K562 (cell line): ENCODE results near the gene RAB31. TPM values are rescaled to one million over a fixed set of nuclear protein-coding genes. Genes with fewer than 3 reads are reported as not detected.

ENCODE experiments used
- CHD4 ChIP-seq: fragments of 200-600 bp; sonication (generic); IDR thresholded peaks from 3 replicates; pipeline ENCODE4 v1.6.1; 2012; ENCODE audit warnings: low read depth, mild to moderate bottlenecking, mixed read lengths, low read length, inconsistent platforms; ENCODE audit not compliant: insufficient read depth, insufficient replicate concordance, poor library complexity, severe bottlenecking
- MEF2D ChIP-seq: conservative IDR thresholded peaks from 2 replicates; pipeline ENCODE4 v1.6.1; 2016; ENCODE audit warnings: low read depth, missing genetic modification characterization, missing compliant biosample characterization
- MTF1 ChIP-seq: fragments of 250-450 bp; sonication (Bioruptor Pico); IDR thresholded peaks from 2 replicates; pipeline ENCODE4 v1.9.0; 2021; ENCODE audit warnings: moderate library complexity, mild to moderate bottlenecking, inconsistent platforms, borderline replicate concordance
- PHTF2 ChIP-seq: fragments of 250-450 bp; sonication (Bioruptor Pico); IDR thresholded peaks from 2 replicates; pipeline ENCODE4 v1.5.0; 2021; ENCODE audit warnings: mild to moderate bottlenecking
- PTTG1 ChIP-seq: fragments of 450-650 bp; IDR thresholded peaks from 2 replicates; pipeline ENCODE4 v1.6.1; 2016; ENCODE audit warnings: low read depth, mild to moderate bottlenecking, missing genetic modification characterization, missing compliant biosample characterization
- U2AF2 ChIP-seq: fragments of 200-400 bp; formaldehyde crosslinking; optimal IDR thresholded peaks from 2 replicates; pipeline ENCODE3; 2017; ENCODE audit warnings: low read depth, mild to moderate bottlenecking, low read length
- ZBTB17 ChIP-seq: fragments of 450-650 bp; formaldehyde crosslinking; IDR thresholded peaks from 2 replicates; pipeline ENCODE4 v1.4.0; 2020; ENCODE audit warnings: mild to moderate bottlenecking
- ZKSCAN1 ChIP-seq: fragments of 150-350 bp; IDR thresholded peaks from 2 replicates; pipeline ENCODE4 v1.6.1; 2016; ENCODE audit warnings: low read depth, low read length
- ZNF165 ChIP-seq: fragments of 250-450 bp; sonication (Bioruptor Pico); IDR thresholded peaks from 2 replicates; pipeline ENCODE4 v1.4.0; 2020; ENCODE audit warnings: borderline replicate concordance
- ZNF197 ChIP-seq: fragments of 200-800 bp; sonication (Bioruptor generic); IDR thresholded peaks from 2 replicates; pipeline ENCODE4 v1.6.1; 2016; ENCODE audit warnings: low read depth, missing genetic modification characterization, missing compliant biosample characterization
- ZNF212 ChIP-seq: fragments of 450-650 bp; formaldehyde crosslinking; IDR thresholded peaks from 2 replicates; pipeline ENCODE4 v1.4.0; 2020; ENCODE audit warnings: mild to moderate bottlenecking
- ZNF668 ChIP-seq: fragments of 250-450 bp; sonication (Bioruptor Pico); IDR thresholded peaks from 2 replicates; pipeline ENCODE4 v1.8.0; 2022; ENCODE audit warnings: mild to moderate bottlenecking, inconsistent platforms
- ZNF707 ChIP-seq: fragments of 250-450 bp; sonication (Bioruptor Pico); conservative IDR thresholded peaks from 2 replicates; pipeline ENCODE4 v1.8.0; 2022; ENCODE audit warnings: inconsistent platforms, mild to moderate bottlenecking, moderate library complexity
- ZSCAN32 ChIP-seq: fragments of 450-650 bp; formaldehyde crosslinking; IDR thresholded peaks from 2 replicates; pipeline ENCODE4 v1.4.0; 2020; ENCODE audit warnings: mild to moderate bottlenecking, moderate library complexity
- polyA plus RNA-seq, 8 experiments: library from polyadenylated mRNA; depleted of rRNA in 4 of 8; stranded (reverse) in 5 of 8; unstranded in 3 of 8; fragments of >200 nt; fragmentation: Nextera tagmentation in 2 of 8; fragmentation: Illumina TruSeq in 1 of 8; extraction: Ambion mirVana in 2 of 8; extraction: Trizol in 1 of 8; gene quantifications; 2 replicates each; pipeline versions ENCODE4 v1.2.1 to v1.2.3, GENCODE V29; 2011 to 2014; ENCODE audit warnings: inconsistent platforms in 1 of 8, missing spikeins in 1 of 8
- total RNA-seq, 7 experiments: library from RNA; depleted of rRNA in 6 of 7; stranded (reverse); fragments of >200 nt in 6 of 7; fragmentation: Illumina TruSeq in 2 of 7; extraction: Trizol in 2 of 7; gene quantifications; 2 replicates each; pipeline versions ENCODE4 v1.2.1 to v1.2.3, GENCODE V29; 2011 to 2021; ENCODE audit warnings: low replicate concordance in 1 of 7
- TF ChIP-seq, protein P1 (sequence below): fragments of 250-450 bp; sonication (Bioruptor Pico); IDR thresholded peaks from 2 replicates; pipeline ENCODE4 v1.8.0; 2022; ENCODE audit warnings: moderate library complexity, mild to moderate bottlenecking, inconsistent platforms
- TF ChIP-seq, protein P2 (sequence below): fragments of 250-450 bp; sonication (Bioruptor Pico); IDR thresholded peaks from 2 replicates; pipeline ENCODE4 v1.5.0; 2022; ENCODE audit warnings: mild to moderate bottlenecking
- TF ChIP-seq, protein P3 (sequence below), 2 experiments: fragments of 450-650 bp; IDR thresholded peaks; 2 replicates each; pipeline ENCODE4 v1.6.1; 2018; ENCODE audit warnings: mild to moderate bottlenecking in 2 of 2, low read depth in 1 of 2; ENCODE audit not compliant: partially characterized antibody in 2 of 2
- TF ChIP-seq, protein P4 (sequence below): conservative IDR thresholded peaks from 2 replicates; pipeline ENCODE4 v1.6.1; 2011; ENCODE audit warnings: low read depth, mild to moderate bottlenecking, low read length; ENCODE audit not compliant: control insufficient read depth

RAB31 gene
- total and polyA plus RNA-seq, 9 of the 15 experiments (the other 6 are each of a cell fraction or from before 2014, with no cell fraction given) = 20.7 to 70.4 (median 41.3) TPM

DNA sequence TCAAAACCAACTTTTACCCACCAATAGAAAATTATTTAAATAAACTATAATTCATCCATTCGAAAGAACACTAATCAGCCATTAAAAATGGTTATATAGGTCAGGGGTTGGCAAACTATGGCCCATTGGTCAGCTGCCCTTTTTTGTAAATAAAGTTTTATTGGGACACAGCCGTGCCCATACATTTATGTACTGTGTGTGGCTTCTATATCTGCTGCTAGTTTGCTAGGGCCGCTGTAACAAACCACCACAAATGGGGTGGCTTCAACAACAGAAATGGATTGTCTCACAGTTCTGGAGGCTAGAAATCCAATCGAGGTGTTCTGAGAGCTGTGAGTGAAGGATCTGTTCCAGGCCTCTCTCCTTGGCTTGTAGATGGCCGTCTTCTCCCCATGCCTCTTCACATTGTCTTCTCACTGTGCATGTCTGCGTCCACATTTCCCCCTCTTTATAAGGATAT is 170.7 kb downstream of the RAB31 start (continued):
- TF ChIP-seq, protein P1, sequence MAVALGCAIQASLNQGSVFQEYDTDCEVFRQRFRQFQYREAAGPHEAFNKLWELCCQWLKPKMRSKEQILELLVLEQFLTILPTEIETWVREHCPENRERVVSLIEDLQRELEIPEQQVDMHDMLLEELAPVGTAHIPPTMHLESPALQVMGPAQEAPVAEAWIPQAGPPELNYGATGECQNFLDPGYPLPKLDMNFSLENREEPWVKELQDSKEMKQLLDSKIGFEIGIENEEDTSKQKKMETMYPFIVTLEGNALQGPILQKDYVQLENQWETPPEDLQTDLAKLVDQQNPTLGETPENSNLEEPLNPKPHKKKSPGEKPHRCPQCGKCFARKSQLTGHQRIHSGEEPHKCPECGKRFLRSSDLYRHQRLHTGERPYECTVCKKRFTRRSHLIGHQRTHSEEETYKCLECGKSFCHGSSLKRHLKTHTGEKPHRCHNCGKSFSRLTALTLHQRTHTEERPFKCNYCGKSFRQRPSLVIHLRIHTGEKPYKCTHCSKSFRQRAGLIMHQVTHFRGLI (CRISPR knock-in tag) = peak; percentile 52; the same call in 1 of the 2 replicates
- TF ChIP-seq, protein P2, sequence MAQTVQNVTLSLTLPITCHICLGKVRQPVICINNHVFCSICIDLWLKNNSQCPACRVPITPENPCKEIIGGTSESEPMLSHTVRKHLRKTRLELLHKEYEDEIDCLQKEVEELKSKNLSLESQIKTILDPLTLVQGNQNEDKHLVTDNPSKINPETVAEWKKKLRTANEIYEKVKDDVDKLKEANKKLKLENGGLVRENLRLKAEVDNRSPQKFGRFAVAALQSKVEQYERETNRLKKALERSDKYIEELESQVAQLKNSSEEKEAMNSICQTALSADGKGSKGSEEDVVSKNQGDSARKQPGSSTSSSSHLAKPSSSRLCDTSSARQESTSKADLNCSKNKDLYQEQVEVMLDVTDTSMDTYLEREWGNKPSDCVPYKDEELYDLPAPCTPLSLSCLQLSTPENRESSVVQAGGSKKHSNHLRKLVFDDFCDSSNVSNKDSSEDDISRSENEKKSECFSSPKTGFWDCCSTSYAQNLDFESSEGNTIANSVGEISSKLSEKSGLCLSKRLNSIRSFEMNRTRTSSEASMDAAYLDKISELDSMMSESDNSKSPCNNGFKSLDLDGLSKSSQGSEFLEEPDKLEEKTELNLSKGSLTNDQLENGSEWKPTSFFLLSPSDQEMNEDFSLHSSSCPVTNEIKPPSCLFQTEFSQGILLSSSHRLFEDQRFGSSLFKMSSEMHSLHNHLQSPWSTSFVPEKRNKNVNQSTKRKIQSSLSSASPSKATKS (CRISPR knock-in tag) = 0 out of 2 replicates have a peak, but pooled peaks have one; percentile 40
- TF ChIP-seq ZNF197 (CRISPR knock-in tag) (no peak), PHTF2 (no peak), U2AF2 (no peak), MEF2D (peak; percentile 74), ZNF707 (CRISPR knock-in tag) (peak; percentile 69), ZSCAN32 (peak; percentile 69; the same call in 1 of the 2 replicates), PTTG1 (peak; percentile 54), ZNF212 (0 out of 2 replicates have a peak, but pooled peaks have one; percentile 47), CHD4 (peak; percentile 61), ZNF165 (CRISPR knock-in tag) (0 out of 2 replicates have a peak, but pooled peaks have one; percentile 57), MTF1 (peak; percentile 60; the same call in 1 of the 2 replicates), ZKSCAN1 (peak; percentile 64; the same call in 1 of the 2 replicates), ZNF668 (CRISPR knock-in tag) (0 out of 2 replicates have a peak, but pooled peaks have one; percentile 62), ZBTB17 (CRISPR knock-in tag) (peak; percentile 63; the same call in 1 of the 2 replicates)
- TF ChIP-seq, protein P3, sequence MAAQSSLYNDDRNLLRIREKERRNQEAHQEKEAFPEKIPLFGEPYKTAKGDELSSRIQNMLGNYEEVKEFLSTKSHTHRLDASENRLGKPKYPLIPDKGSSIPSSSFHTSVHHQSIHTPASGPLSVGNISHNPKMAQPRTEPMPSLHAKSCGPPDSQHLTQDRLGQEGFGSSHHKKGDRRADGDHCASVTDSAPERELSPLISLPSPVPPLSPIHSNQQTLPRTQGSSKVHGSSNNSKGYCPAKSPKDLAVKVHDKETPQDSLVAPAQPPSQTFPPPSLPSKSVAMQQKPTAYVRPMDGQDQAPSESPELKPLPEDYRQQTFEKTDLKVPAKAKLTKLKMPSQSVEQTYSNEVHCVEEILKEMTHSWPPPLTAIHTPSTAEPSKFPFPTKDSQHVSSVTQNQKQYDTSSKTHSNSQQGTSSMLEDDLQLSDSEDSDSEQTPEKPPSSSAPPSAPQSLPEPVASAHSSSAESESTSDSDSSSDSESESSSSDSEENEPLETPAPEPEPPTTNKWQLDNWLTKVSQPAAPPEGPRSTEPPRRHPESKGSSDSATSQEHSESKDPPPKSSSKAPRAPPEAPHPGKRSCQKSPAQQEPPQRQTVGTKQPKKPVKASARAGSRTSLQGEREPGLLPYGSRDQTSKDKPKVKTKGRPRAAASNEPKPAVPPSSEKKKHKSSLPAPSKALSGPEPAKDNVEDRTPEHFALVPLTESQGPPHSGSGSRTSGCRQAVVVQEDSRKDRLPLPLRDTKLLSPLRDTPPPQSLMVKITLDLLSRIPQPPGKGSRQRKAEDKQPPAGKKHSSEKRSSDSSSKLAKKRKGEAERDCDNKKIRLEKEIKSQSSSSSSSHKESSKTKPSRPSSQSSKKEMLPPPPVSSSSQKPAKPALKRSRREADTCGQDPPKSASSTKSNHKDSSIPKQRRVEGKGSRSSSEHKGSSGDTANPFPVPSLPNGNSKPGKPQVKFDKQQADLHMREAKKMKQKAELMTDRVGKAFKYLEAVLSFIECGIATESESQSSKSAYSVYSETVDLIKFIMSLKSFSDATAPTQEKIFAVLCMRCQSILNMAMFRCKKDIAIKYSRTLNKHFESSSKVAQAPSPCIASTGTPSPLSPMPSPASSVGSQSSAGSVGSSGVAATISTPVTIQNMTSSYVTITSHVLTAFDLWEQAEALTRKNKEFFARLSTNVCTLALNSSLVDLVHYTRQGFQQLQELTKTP (IDR thresholded peaks at IDR 0.05; ENCODE audit: low read depth in 1 of 2, partially characterized antibody in 2 of 2) = peak in 1 of 2 experiments; percentile 12
- TF ChIP-seq, protein P4, sequence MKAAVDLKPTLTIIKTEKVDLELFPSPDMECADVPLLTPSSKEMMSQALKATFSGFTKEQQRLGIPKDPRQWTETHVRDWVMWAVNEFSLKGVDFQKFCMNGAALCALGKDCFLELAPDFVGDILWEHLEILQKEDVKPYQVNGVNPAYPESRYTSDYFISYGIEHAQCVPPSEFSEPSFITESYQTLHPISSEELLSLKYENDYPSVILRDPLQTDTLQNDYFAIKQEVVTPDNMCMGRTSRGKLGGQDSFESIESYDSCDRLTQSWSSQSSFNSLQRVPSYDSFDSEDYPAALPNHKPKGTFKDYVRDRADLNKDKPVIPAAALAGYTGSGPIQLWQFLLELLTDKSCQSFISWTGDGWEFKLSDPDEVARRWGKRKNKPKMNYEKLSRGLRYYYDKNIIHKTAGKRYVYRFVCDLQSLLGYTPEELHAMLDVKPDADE = no peak
